ENCODE measurements around the gene BBX.

- no peak for TF ChIP-seq POLR2A (IDR thresholded peaks at IDR 0.05)
- no peak for TF ChIP-seq CTCF (IDR thresholded peaks at IDR 0.05)
These were observed 234.4 kb downstream of the BBX start for GRCh38 chr3:107757140-107757539.
